HepG2 (cell line): ENCODE data around the gene C1QTNF9. TPM values are rescaled to one million over a fixed set of nuclear protein-coding genes. Genes with fewer than 3 reads are reported as not detected.
"Not testable (repeated sequence)": the region's sequence is repeated elsewhere in the genome, so short reads cannot be mapped to it uniquely, and the experiment has no call there.

ENCODE experiments used
- ATAC-seq: fragments of 200-7000 bp; cut with Tn5 transposase; 3 replicates; pipeline ENCODE4 v1.9.1; 2020; ENCODE audit warnings: mild to moderate bottlenecking, moderate library complexity
- BruUV-seq: library from RNA; stranded (reverse); fragments of 400-500 nt; replicated peaks from 2 replicates; lab custom pipeline; 2021; lab: Mats Ljungman, UMichigan
- CTCF ChIA-PET: fragments of 300-600 bp; formaldehyde crosslinking; extraction: SDS; loops from one replicate; lab custom pipeline; 2021; ENCODE audit warnings: low total read pairs, inconsistent platforms, low intra/inter-chr PET ratio; lab: Yijun Ruan, JAX
- POLR2A ChIA-PET: fragments of 350-600 bp; sonication (Branson Sonifier 250); formaldehyde crosslinking; loops from one replicate; lab custom pipeline; 2020; ENCODE audit warnings: antibody characterized with exemption, inconsistent platforms; lab: Yijun Ruan, JAX
- DNase-seq: peaks from one replicate; pipeline ENCODE4 v3.0.0-alpha.2; 2015; ENCODE audit warnings: low spot score
- FAIRE-seq: peaks from 3 replicates; lab custom pipeline; 2011; peaks lifted over from hg19 to GRCh38; lab: Jason Lieb, UNC
- H2AFZ ChIP-seq: one replicate; pipeline ENCODE4 v1.6.1; 2011; ENCODE audit warnings: low read length, inconsistent platforms
- H3K27ac ChIP-seq: fragments of 300-600 bp; 3 replicates; pipeline ENCODE4 v1.8.0; 2011; ENCODE audit warnings: mixed run types, mild to moderate bottlenecking, mixed read lengths, low read length, inconsistent platforms; ENCODE audit not compliant: insufficient read depth; ENCODE audit errors: extremely low read length
- H3K27me3 ChIP-seq, 2 experiments: fragments of 200-600 bp in 1 of 2; 2 replicates in 1 of 2; 3 replicates in 1 of 2; pipeline versions ENCODE4 v1.6.0 to v1.8.0; 2011; ENCODE audit warnings: low read length in 2 of 2, mild to moderate bottlenecking in 2 of 2, moderate library complexity in 2 of 2, inconsistent platforms in 1 of 2; ENCODE audit not compliant: insufficient read depth in 2 of 2, control insufficient read depth in 1 of 2
- H3K36me3 ChIP-seq, 2 experiments: fragments of 200-600 bp in 1 of 2; replicated peaks in 1 of 2; 2 replicates in 1 of 2; 3 replicates in 1 of 2; pipeline versions ENCODE4 v1.5.1 to v1.8.0; 2011; ENCODE audit warnings: low read length in 2 of 2, inconsistent platforms in 1 of 2; ENCODE audit not compliant: insufficient read depth in 2 of 2, control insufficient read depth in 1 of 2
- H3K4me1 ChIP-seq: 2 replicates; pipeline ENCODE4 v1.5.1; 2012; ENCODE audit warnings: low read length, inconsistent platforms; ENCODE audit not compliant: insufficient read depth
- H3K4me2 ChIP-seq: 2 replicates; pipeline ENCODE4 v1.6.0; 2011; ENCODE audit warnings: low read depth, low read length, inconsistent platforms
- H3K4me3 ChIP-seq, 3 experiments: fragments of 200-600 bp in 1 of 3; sonication (generic), shearing (Covaris generic) in 1 of 3; replicated peaks in 1 of 3; 2 replicates each; pipeline ENCODE4 v1.5.1; 2011 to 2016; ENCODE audit warnings: low read length in 3 of 3, inconsistent platforms in 2 of 3, low read depth in 2 of 3, mild to moderate bottlenecking in 2 of 3, control low read depth in 1 of 3, mixed read lengths in 1 of 3; ENCODE audit not compliant: insufficient read depth in 1 of 3
- H3K79me2 ChIP-seq: one replicate; pipeline ENCODE4 v1.6.1; 2011; ENCODE audit warnings: low read length, inconsistent platforms; ENCODE audit not compliant: insufficient read depth
- H3K9ac ChIP-seq: 2 replicates; pipeline ENCODE4 v1.6.0; 2011; ENCODE audit warnings: mild to moderate bottlenecking, low read depth, low read length, inconsistent platforms; ENCODE audit not compliant: insufficient read depth
- H3K9me3 ChIP-seq: 2 replicates; pipeline ENCODE4 v1.5.1; 2012; ENCODE audit warnings: mild to moderate bottlenecking, low read length
- H4K20me1 ChIP-seq: 2 replicates; pipeline ENCODE4 v1.6.0; 2011; ENCODE audit warnings: inconsistent platforms, mild to moderate bottlenecking, low read length, moderate library complexity; ENCODE audit not compliant: insufficient read depth
- NFKB2 ChIP-seq: sonication (generic); formaldehyde crosslinking; IDR thresholded peaks from 2 replicates; pipeline ENCODE4 v1.4.0; 2020; ENCODE audit warnings: missing genetic modification reagents, borderline replicate concordance
- TIGD3 ChIP-seq: sonication (generic); formaldehyde crosslinking; IDR thresholded peaks from 2 replicates; pipeline ENCODE4 v1.5.1; 2020; ENCODE audit warnings: mild to moderate bottlenecking, missing genetic modification reagents, borderline replicate concordance
- ZNF101 ChIP-seq: sonication (generic); formaldehyde crosslinking; IDR thresholded peaks from 2 replicates; pipeline ENCODE4 v1.4.0; 2020; ENCODE audit warnings: mild to moderate bottlenecking, low read depth, missing genetic modification reagents, borderline replicate concordance
- ZNF460 ChIP-seq: sonication (generic); formaldehyde crosslinking; IDR thresholded peaks from 2 replicates; pipeline ENCODE4 v1.5.1; 2020; ENCODE audit warnings: missing genetic modification reagents, mild to moderate bottlenecking, borderline replicate concordance
- WGBS: methylation state at CpG from one replicate; pipeline ENCODE4 v1.1.6; 2017; ENCODE audit warnings: low lambda C conversion rate; 5-methylcytosine and 5-hydroxymethylcytosine counted together
- in situ Hi-C: cut with HindIII; loops from 2 replicates; pipeline ENCODE4 v1.10.0; 2017; ENCODE audit warnings: low pct_unique_long_range_greater_than_20kb; ENCODE audit not compliant: extremely low pct_ligation_motif_present
- intact Hi-C: fragments of 100-400 bp; cut with micrococcal nuclease; formaldehyde crosslinking; loops from one replicate; pipeline ENCODE4 v1.10.0; 2022; ENCODE audit not compliant: unreplicated experiment
- polyA plus RNA-seq, 8 experiments: library from polyadenylated mRNA; depleted of rRNA in 3 of 8; stranded (reverse) in 7 of 8; unstranded in 1 of 8; fragments of >200 nt; fragmentation: Illumina TruSeq in 4 of 8; extraction: Trizol in 4 of 8; gene quantifications; 2 replicates each; pipeline versions ENCODE4 v1.2.1 to v1.2.3, GENCODE V29; 2011 to 2016; ENCODE audit warnings: low read depth in 4 of 8, missing spikeins in 1 of 8, mixed read lengths in 1 of 8; ENCODE audit not compliant: insufficient read depth in 1 of 8
- total RNA-seq, 5 experiments: library from RNA; depleted of rRNA; stranded (reverse); fragments of >200 nt; fragmentation: Illumina TruSeq; extraction: Trizol; gene quantifications; 2 replicates each; pipeline ENCODE4 v1.2.3, GENCODE V29; 2016; ENCODE audit warnings: low read depth in 1 of 5

The C1QTNF9 gene
- total and polyA plus RNA-seq, 2 of the 13 experiments (the other 11 are each of a cell fraction or from before 2014, with no cell fraction given) = not detected

- FAIRE-seq (no peak), ATAC-seq (no peak), DNase-seq (no peak)
- CTCF ChIA-PET = no interaction called here
- intact Hi-C loops (no loop called here), in situ Hi-C loops (loop anchor here (10.0 kb wide), 1 partner anchor 1409 kb away; no protein-coding TSS in a partner anchor)
- no peak for TF ChIP-seq ZNF460 (CRISPR knock-in tag)
- TF ChIP-seq ZNF101 = no peak
- no peak for TF ChIP-seq NFKB2 (CRISPR knock-in tag)
- no peak for TF ChIP-seq TIGD3
- Histone ChIP-seq H3K9me3 (no peaks in the 10 kb centered on the region), H2AFZ (no peak overlapping the region), H3K27me3 (no peaks in the 10 kb centered on the region; a peak in 1 of 5 replicates), H3K4me1 (no peaks in the 10 kb centered on the region), H3K9ac (no peak overlapping the region), H3K79me2 (no peaks in the 10 kb centered on the region), H3K4me3 (no peak overlapping the region), H3K27ac (no peak overlapping the region), H3K36me3 (no peaks in the 10 kb centered on the region), H3K4me2 (no peak overlapping the region; the same call in 1 of the 2 replicates), H4K20me1 (no peaks in the 10 kb centered on the region)
- WGBS = 9% methylated on average over 3 of the region's 5 CpGs
- POLR2A ChIA-PET = no interaction called here
- BruUV-seq = no TSS peak
These were observed 14.3 kb downstream of the C1QTNF9 start for GRCh38 chr13:24323739-24324075.

GRCh38 chr13:24327598-24327997 lies 18.2 kb downstream of the C1QTNF9 start:
- H2AFZ ChIP-seq, intact Hi-C loops, H3K4me2 ChIP-seq, H3K9ac ChIP-seq, H3K4me3 ChIP-seq, H3K27me3 ChIP-seq, ATAC-seq, CTCF ChIA-PET, H3K9me3 ChIP-seq, POLR2A ChIA-PET, H3K36me3 ChIP-seq, DNase-seq, H3K4me1 ChIP-seq, BruUV-seq, H3K79me2 ChIP-seq, H3K27ac ChIP-seq, FAIRE-seq, H4K20me1 ChIP-seq: not testable (repeated sequence)
- WGBS = 74% methylated on average over 23 of the region's 23 CpGs
- in situ Hi-C loops = loop anchor here (10.0 kb wide), 1 partner anchor 1413 kb away; no protein-coding TSS in a partner anchor
